OCI-LY3 (cell line): Measurements from ENCODE around the gene CTSL.
"Not testable (repeated sequence)": the region's sequence is repeated elsewhere in the genome, so short reads cannot be mapped to it uniquely, and the experiment has no call there.

Experiments used
- CTCF ChIP-seq: fragments of 200-600, 300-600 bp; sonication (generic); IDR thresholded peaks from 2 replicates; pipeline ENCODE4 v1.5.1; 2014; ENCODE audit warnings: antibody characterized with exemption, low read length, low read depth
- EZH2phosphoT487 ChIP-seq: fragments of 200-600 bp; shearing (Covaris generic); IDR thresholded peaks from 2 replicates; pipeline ENCODE4 v1.6.1; 2018; ENCODE audit warnings: antibody characterized with exemption, mixed run types, low read depth

- TF ChIP-seq CTCF, EZH2phosphoT487: not testable (repeated sequence)
These were observed 34.1 kb downstream of the CTSL start for GRCh38 chr9:87759980-87760379.
